Measurements from ENCODE around the gene EBF3. TPM values are rescaled to one million over a fixed set of nuclear protein-coding genes. Genes with fewer than 3 reads are reported as not detected.

The EBF3 gene
- total RNA-seq, 1 experiment from 2014 or later: 0.12 TPM

- Histone ChIP-seq H3K79me2 (ENCODE audit: insufficient read depth, low read length) (no peaks in the 10 kb centered on the region), H3K4me3 (replicated peaks in 1 of 2; ENCODE audit: low read depth in 1 of 2, low read length in 2 of 2) (no peak overlapping the region), H3K9ac (ENCODE audit: low read length) (no peak overlapping the region), H3K4me2 (ENCODE audit: low read length) (no peak overlapping the region), H3K27me3 (ENCODE audit: insufficient read depth, low read length) (no peaks in the 10 kb centered on the region), H3K4me1 (ENCODE audit: control insufficient read depth in 1 of 2, insufficient read depth in 2 of 2, low read length in 2 of 2) (no peaks in the 10 kb centered on the region), H3K9me2 (ENCODE audit: insufficient read depth) (no peaks in the 10 kb centered on the region), H3K27ac (ENCODE audit: low read depth, low read length) (no peak overlapping the region), H3K9me3 (ENCODE audit: control insufficient read depth in 1 of 2, insufficient read depth in 1 of 2, low read depth in 1 of 2, low read length in 2 of 2) (no peaks in the 10 kb centered on the region), H3K36me3 (ENCODE audit: control insufficient read depth in 1 of 2, insufficient read depth in 2 of 2, low read length in 2 of 2) (no peaks in the 10 kb centered on the region), H2AFZ (ENCODE audit: low read depth, low read length, poor library complexity, severe bottlenecking) (no peak overlapping the region), H4K20me1 (ENCODE audit: insufficient read depth) (no peaks in the 10 kb centered on the region)
- ATAC-seq (no peak), DNase-seq (ENCODE audit: low read depth, low spot score) (no peak)
- TF ChIP-seq POLR2AphosphoS5 (IDR thresholded peaks at IDR 0.05; ENCODE audit: low read depth, low read length): no peak
- TF ChIP-seq YY1 (IDR thresholded peaks at IDR 0.05; ENCODE audit: extremely low read depth, insufficient replicate concordance, low read depth, low read length): no peak
- no peak for TF ChIP-seq FOSL1 (IDR thresholded peaks at IDR 0.05; ENCODE audit: low read depth)
- TF ChIP-seq ZNF274 (IDR thresholded peaks at IDR 0.05; ENCODE audit: low read depth, low read length): no peak
- TF ChIP-seq SRF (IDR thresholded peaks at IDR 0.05; ENCODE audit: low read depth): no peak
- TF ChIP-seq REST (IDR thresholded peaks at IDR 0.05; ENCODE audit: low read depth): no peak
- TF ChIP-seq EZH2 (IDR thresholded peaks at IDR 0.05): no peak
- no peak for TF ChIP-seq SP1 (IDR thresholded peaks at IDR 0.05; ENCODE audit: low read depth)
- TF ChIP-seq EZH2phosphoT487 (IDR thresholded peaks at IDR 0.05; ENCODE audit: borderline replicate concordance): no peak
- TF ChIP-seq TCF7L2 (IDR thresholded peaks at IDR 0.05; ENCODE audit: borderline replicate concordance, extremely low read depth, insufficient read depth, insufficient read length): no peak
- no peak for TF ChIP-seq EGR1 (IDR thresholded peaks at IDR 0.05; ENCODE audit: low read depth)
- TF ChIP-seq JUND (IDR thresholded peaks at IDR 0.05): no peak
- no peak for TF ChIP-seq CEBPB (IDR thresholded peaks at IDR 0.05; ENCODE audit: low read depth)
- no peak for TF ChIP-seq ATF3 (IDR thresholded peaks at IDR 0.05)
- TF ChIP-seq RAD21 (IDR thresholded peaks at IDR 0.05; ENCODE audit: low read depth): no peak
- no TSS peak for BruUV-seq (replicated peaks)
- intact Hi-C loops (cut with micrococcal nuclease): no loop called here
- ChIA-PET RAD21 (ENCODE audit: low non-redundant PET in 1 of 2, low total read pairs in 2 of 2, uncharacterized antibody in 2 of 2, unreplicated experiment in 2 of 2) (no interaction called here), CTCF (no interaction called here), POLR2A (no interaction called here)
These were observed 176.5 kb downstream of the EBF3 start for GRCh38 chr10:129787557-129787956.

Measured in HCT116 (cell line).